IMR-90 (cell line): ENCODE data around the gene PLA2G2D. TPM values are rescaled to one million over a fixed set of nuclear protein-coding genes. Genes with fewer than 3 reads are reported as not detected.

Experiments used
- ATAC-seq: fragments of 200-7000 bp; cut with Tn5 transposase; 2 replicates; pipeline ENCODE4 v1.9.1; 2020; ENCODE audit warnings: low read depth, mild to moderate bottlenecking, moderate library complexity
- BruUV-seq: library from RNA; stranded (reverse); fragments of 400-500 nt; replicated peaks from 2 replicates; lab custom pipeline; 2021; lab: Mats Ljungman, UMichigan
- CTCF ChIA-PET: fragments of 300-600 bp; formaldehyde crosslinking; extraction: SDS; loops from one replicate; lab custom pipeline; 2021; ENCODE audit warnings: antibody characterized with exemption; lab: Yijun Ruan, JAX
- POLR2A ChIA-PET: fragments of 300-600 bp; sonication (Branson Sonifier 250); formaldehyde crosslinking; loops from one replicate; lab custom pipeline; 2022; ENCODE audit warnings: antibody characterized with exemption; ENCODE audit not compliant: unreplicated experiment; lab: Charles Lee
- DNase-seq: peaks from one replicate; pipeline ENCODE4 v3.0.0; 2013
- H2AFZ ChIP-seq: replicated peaks from 2 replicates; pipeline ENCODE3; 2013; ENCODE audit warnings: low read length, mild to moderate bottlenecking; ENCODE audit not compliant: poor library complexity
- H2AK5ac ChIP-seq: 2 replicates; pipeline ENCODE4 v1.6.1; 2013; ENCODE audit warnings: low read depth, low read length, inconsistent platforms
- H2AK9ac ChIP-seq: replicated peaks from 2 replicates; pipeline ENCODE3; 2013; ENCODE audit warnings: mild to moderate bottlenecking, low read depth, low read length, moderate library complexity; ENCODE audit not compliant: poor library complexity
- H2BK120ac ChIP-seq: 2 replicates; pipeline ENCODE4 v1.6.1; 2013; ENCODE audit warnings: low read depth, low read length, inconsistent platforms
- H2BK15ac ChIP-seq: 3 replicates; pipeline ENCODE4 v1.6.1; 2013; ENCODE audit warnings: low read depth, low read length, inconsistent platforms
- H2BK20ac ChIP-seq: 2 replicates; pipeline ENCODE4 v1.6.1; 2013; ENCODE audit warnings: low read depth, mild to moderate bottlenecking, inconsistent platforms, low read length, moderate library complexity
- H2BK5ac ChIP-seq: 2 replicates; pipeline ENCODE4 v1.6.1; 2013; ENCODE audit warnings: mild to moderate bottlenecking, low read depth, low read length, inconsistent platforms; ENCODE audit not compliant: poor library complexity, severe bottlenecking
- H3K14ac ChIP-seq: replicated peaks from 2 replicates; pipeline ENCODE4 v1.6.1; 2013; ENCODE audit warnings: low read depth, low read length, inconsistent platforms
- H3K18ac ChIP-seq: 2 replicates; pipeline ENCODE4 v1.6.1; 2013; ENCODE audit warnings: low read depth, low read length, control low read depth
- H3K23ac ChIP-seq: 2 replicates; pipeline ENCODE4 v1.6.1; 2013; ENCODE audit warnings: low read depth, low read length, inconsistent platforms
- H3K27ac ChIP-seq: 2 replicates; pipeline ENCODE4 v1.5.1; 2013; ENCODE audit warnings: mild to moderate bottlenecking, control low read depth, low read length; ENCODE audit not compliant: insufficient read depth
- H3K27me3 ChIP-seq: 2 replicates; pipeline ENCODE4 v1.6.1; 2013; ENCODE audit warnings: low read length; ENCODE audit not compliant: control insufficient read depth, insufficient read depth
- H3K36me3 ChIP-seq: 2 replicates; pipeline ENCODE4 v1.6.1; 2013; ENCODE audit warnings: low read length, mixed read lengths; ENCODE audit not compliant: control insufficient read depth, insufficient read depth
- H3K4ac ChIP-seq: 2 replicates; pipeline ENCODE4 v1.6.1; 2013; ENCODE audit warnings: low read depth, low read length, inconsistent platforms
- H3K4me1 ChIP-seq: 2 replicates; pipeline ENCODE4 v1.6.1; 2013; ENCODE audit warnings: low read length, mixed read lengths; ENCODE audit not compliant: control insufficient read depth, insufficient read depth
- H3K4me2 ChIP-seq: 2 replicates; pipeline ENCODE4 v1.6.1; 2013; ENCODE audit warnings: low read depth, mild to moderate bottlenecking, control low read depth, low read length, moderate library complexity
- H3K4me3 ChIP-seq: 2 replicates; pipeline ENCODE4 v1.5.1; 2013; ENCODE audit warnings: low read depth, mild to moderate bottlenecking, control low read depth, low read length, moderate library complexity; ENCODE audit not compliant: insufficient read depth
- H3K56ac ChIP-seq: 2 replicates; pipeline ENCODE4 v1.6.1; 2013; ENCODE audit warnings: low read length, inconsistent platforms; ENCODE audit not compliant: insufficient read depth; ENCODE audit errors: extremely low read depth
- H3K79me1 ChIP-seq, 2 experiments: 2 replicates each; pipeline ENCODE4 v1.6.1; 2013; ENCODE audit warnings: low read length in 2 of 2, inconsistent platforms in 1 of 2, low read depth in 1 of 2
- H3K9ac ChIP-seq: 2 replicates; pipeline ENCODE4 v1.6.1; 2013; ENCODE audit warnings: low read depth, low read length, control low read depth
- H3K9me1 ChIP-seq: 2 replicates; pipeline ENCODE4 v1.6.1; 2013; ENCODE audit warnings: low read length, inconsistent platforms; ENCODE audit not compliant: insufficient read depth
- H3K9me3 ChIP-seq: 2 replicates; pipeline ENCODE4 v1.6.1; 2013; ENCODE audit warnings: low read length; ENCODE audit not compliant: control insufficient read depth, insufficient read depth
- H4K20me1 ChIP-seq: 2 replicates; pipeline ENCODE4 v1.6.1; 2013; ENCODE audit warnings: low read length, inconsistent platforms; ENCODE audit not compliant: insufficient read depth
- H4K5ac ChIP-seq: 2 replicates; pipeline ENCODE4 v1.6.1; 2013; ENCODE audit warnings: mild to moderate bottlenecking, low read depth, low read length, control low read depth
- H4K8ac ChIP-seq, 2 experiments: 2 replicates each; pipeline ENCODE4 v1.6.1; 2013; ENCODE audit warnings: low read depth in 2 of 2, low read length in 2 of 2, control low read depth in 1 of 2, inconsistent platforms in 1 of 2
- H4K91ac ChIP-seq: 2 replicates; pipeline ENCODE4 v1.6.1; 2013; ENCODE audit warnings: low read depth, low read length, inconsistent platforms; ENCODE audit not compliant: insufficient read depth
- CEBPB ChIP-seq: IDR thresholded peaks from 2 replicates; pipeline ENCODE4 v1.6.1; 2012; ENCODE audit warnings: low read depth, low read length, improper control_type of control experiment
- CHD1 ChIP-seq: IDR thresholded peaks from 2 replicates; pipeline ENCODE4 v1.6.1; 2012; ENCODE audit warnings: low read depth, low read length, improper control_type of control experiment
- FOS ChIP-seq: fragments of 150-350 bp; IDR thresholded peaks from 2 replicates; pipeline ENCODE4 v1.6.1; 2016; ENCODE audit warnings: low read depth, low read length
- MAFK ChIP-seq: IDR thresholded peaks from 2 replicates; pipeline ENCODE4 v1.6.1; 2012; ENCODE audit warnings: low read depth, low read length, improper control_type of control experiment
- MAZ ChIP-seq: IDR thresholded peaks from 2 replicates; pipeline ENCODE4 v1.6.1; 2012; ENCODE audit warnings: low read depth, mild to moderate bottlenecking, low read length, improper control_type of control experiment, moderate library complexity, borderline replicate concordance
- NFE2L2 ChIP-seq: fragments of 150-350 bp; IDR thresholded peaks from 2 replicates; pipeline ENCODE4 v1.6.1; 2016; ENCODE audit warnings: low read depth, mild to moderate bottlenecking, low read length
- POLR2A ChIP-seq: IDR thresholded peaks from 2 replicates; pipeline ENCODE4 v1.6.1; 2012; ENCODE audit warnings: mild to moderate bottlenecking, low read depth, low read length
- RAD21 ChIP-seq: IDR thresholded peaks from 2 replicates; pipeline ENCODE4 v1.6.1; 2012; ENCODE audit warnings: low read length, improper control_type of control experiment
- RCOR1 ChIP-seq: IDR thresholded peaks from 2 replicates; pipeline ENCODE4 v1.6.1; 2012; ENCODE audit warnings: mild to moderate bottlenecking, low read length, improper control_type of control experiment; ENCODE audit not compliant: insufficient replicate concordance
- SMC3 ChIP-seq: fragments of 150-350 bp; IDR thresholded peaks from 2 replicates; pipeline ENCODE4 v1.6.1; 2016; ENCODE audit warnings: low read depth, mild to moderate bottlenecking, antibody characterized with exemption, low read length, moderate library complexity
- WGBS, 2 experiments: methylation state at CpG; one replicate each; pipeline versions ENCODE4 v1.1.5 to v1.1.7; 2013; ENCODE audit warnings: missing lambda C conversion rate in 2 of 2; ENCODE audit not compliant: insufficient read length in 1 of 2; ENCODE audit errors: extremely low coverage in 2 of 2; 5-methylcytosine and 5-hydroxymethylcytosine counted together
- dilution Hi-C: fragments of 300-500 bp; cut with HindIII; formaldehyde crosslinking; loops from one replicate; pipeline ENCODE4 v1.14.3; 2018; ENCODE audit warnings: low sequenced_read_pairs; ENCODE audit not compliant: unreplicated experiment
- in situ Hi-C: fragments of 300-500 bp; cut with MboI; formaldehyde crosslinking; loops from 3 replicates; pipeline ENCODE4 v1.14.3; 2019; ENCODE audit warnings: low sequenced_read_pairs, inconsistent platforms, mixed read lengths
- intact Hi-C: fragments of 100-400 bp; cut with micrococcal nuclease; formaldehyde crosslinking; loops from 2 replicates; pipeline ENCODE4 v1.10.0; 2022
- polyA plus RNA-seq, 3 experiments: library from polyadenylated mRNA; depleted of rRNA; stranded (reverse); fragments of >200 nt; gene quantifications; 2 replicates each; pipeline ENCODE4 v1.2.3, GENCODE V29; 2012; ENCODE audit warnings: low replicate concordance in 1 of 3
- total RNA-seq: library from RNA; depleted of rRNA; stranded (reverse); fragments of >200 nt; gene quantifications from 2 replicates; pipeline ENCODE4 v1.2.3, GENCODE V29; 2012
- TF ChIP-seq, protein P1 (sequence below): conservative IDR thresholded peaks from 2 replicates; pipeline ENCODE4 v1.5.1; 2012; ENCODE audit warnings: mild to moderate bottlenecking, low read depth, low read length, improper control_type of control experiment
- TF ChIP-seq, protein P2 (sequence below): fragments of 150-350 bp; IDR thresholded peaks from 2 replicates; pipeline ENCODE4 v1.6.1; 2016; ENCODE audit warnings: low read depth, mild to moderate bottlenecking, low read length, moderate library complexity, borderline replicate concordance
- TF ChIP-seq, protein P3 (sequence below): fragments of 150-350 bp; IDR thresholded peaks from 2 replicates; pipeline ENCODE4 v1.6.1; 2017; ENCODE audit warnings: mild to moderate bottlenecking, antibody characterized with exemption, low read length, low read depth

The PLA2G2D gene
- total and polyA plus RNA-seq, 2 of the 4 experiments (the other 2 are of a cell fraction): not detected

DNA sequence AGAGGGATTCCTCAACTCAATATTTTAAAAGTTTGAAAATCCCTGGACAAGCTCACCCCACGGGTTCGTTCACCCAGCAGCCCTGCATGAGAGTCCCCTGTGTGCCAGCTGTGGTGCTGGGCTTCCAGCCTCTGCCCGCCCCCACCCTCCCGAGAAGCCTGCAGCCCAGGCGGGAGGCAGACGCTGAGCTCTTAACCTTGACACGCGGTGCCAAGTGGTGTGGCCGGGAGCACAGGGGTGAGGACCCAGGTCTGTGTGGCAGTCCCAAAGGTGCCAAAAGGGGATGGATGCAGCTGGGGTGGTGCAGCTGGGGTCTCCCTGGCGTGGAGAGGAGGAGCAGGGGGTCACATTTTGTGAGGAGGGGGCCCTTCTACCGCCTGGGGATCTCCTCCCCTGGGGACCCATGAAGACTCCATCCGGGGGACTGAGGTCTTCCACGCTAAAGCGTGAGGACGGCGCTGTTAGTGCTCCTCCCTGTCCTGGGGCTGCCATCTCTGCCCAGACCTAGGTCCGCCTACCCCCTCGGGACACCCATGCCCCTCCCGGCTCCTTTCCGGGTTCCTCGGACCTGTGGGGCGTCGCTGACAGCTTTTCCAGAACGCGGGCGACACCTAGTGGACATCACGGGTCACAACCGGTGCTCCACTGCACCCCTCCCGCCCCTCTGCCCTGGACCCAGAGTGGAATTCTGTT, 32.7 kb upstream of the PLA2G2D start (continued):
- TF ChIP-seq POLR2A: no peak; the same call in 1 of the 2 replicates
- peak; percentile 85 for TF ChIP-seq SMC3

DNA sequence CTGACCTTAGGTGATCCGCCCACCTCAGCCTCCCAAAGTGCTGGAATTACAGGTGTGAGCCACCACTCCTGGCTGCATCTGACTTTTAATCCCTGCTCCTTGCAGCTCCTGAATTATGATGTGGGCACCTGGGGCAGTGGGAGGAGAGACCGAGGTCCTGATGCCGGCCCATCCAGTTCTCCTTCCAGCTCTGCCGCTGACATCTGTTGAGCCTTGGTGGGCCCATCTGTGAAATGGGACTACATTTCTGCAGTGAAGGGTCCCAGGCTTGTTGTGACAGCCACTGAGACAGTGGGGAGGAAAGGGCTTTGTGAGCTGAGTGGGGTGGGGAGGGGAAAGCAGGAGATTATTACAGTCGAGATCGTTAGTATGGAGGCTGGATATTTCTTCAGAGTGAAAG, 31.6 kb upstream of the PLA2G2D start:
- Histone ChIP-seq H3K18ac (no peak overlapping the region), H4K91ac (no peak overlapping the region), H3K56ac (no peak overlapping the region), H2AK5ac (no peak overlapping the region), H4K5ac (no peak overlapping the region), H3K27ac (no peak overlapping the region), H2BK5ac (no peak overlapping the region), H2BK120ac (no peak overlapping the region), H2AK9ac (no peak overlapping the region), H3K4ac (no peak overlapping the region), H2AFZ (no peak overlapping the region), H4K8ac (no peak overlapping the region), H3K27me3 (peaks cover 12% of the 10 kb centered on the region), H3K4me3 (no peak overlapping the region), H3K4me2 (no peak overlapping the region), H3K9me3 (no peaks in the 10 kb centered on the region), H3K4me1 (peaks cover 3% of the 10 kb centered on the region; the same call in 1 of the 2 replicates), H3K14ac (no peak overlapping the region), H3K9ac (no peak overlapping the region), H3K23ac (no peak overlapping the region), H3K36me3 (no peaks in the 10 kb centered on the region), H3K9me1 (no peaks in the 10 kb centered on the region), H2BK15ac (no peak overlapping the region), H2BK20ac (no peak overlapping the region), H4K20me1 (no peaks in the 10 kb centered on the region; the same call in 1 of the 2 replicates), H3K79me1 (no peaks in the 10 kb centered on the region)
- intact Hi-C loops (loop anchor here (5.0 kb wide), 2 partner anchors 434 to 489 kb away; partner anchors contain the start of gene HTR6), in situ Hi-C loops (loop anchor here (5.0 kb wide), 1 partner anchor 234 kb away; no protein-coding TSS in a partner anchor), dilution Hi-C loops (no loop called here)
- CTCF ChIA-PET: interaction anchor here (0.9 kb wide), 1 partner anchor 344 kb away, joined by 4 read pairs; no protein-coding TSS in a partner anchor
- WGBS, 2 experiments: 95% methylated on average over 5 of the region's 6 CpGs; no CpG with 5 or more reads in 1 of the 2 experiments
- POLR2A ChIA-PET: no interaction called here
- BruUV-seq: no TSS peak
- DNase-seq (no peak), ATAC-seq (no peak)
- TF ChIP-seq, protein P1, sequence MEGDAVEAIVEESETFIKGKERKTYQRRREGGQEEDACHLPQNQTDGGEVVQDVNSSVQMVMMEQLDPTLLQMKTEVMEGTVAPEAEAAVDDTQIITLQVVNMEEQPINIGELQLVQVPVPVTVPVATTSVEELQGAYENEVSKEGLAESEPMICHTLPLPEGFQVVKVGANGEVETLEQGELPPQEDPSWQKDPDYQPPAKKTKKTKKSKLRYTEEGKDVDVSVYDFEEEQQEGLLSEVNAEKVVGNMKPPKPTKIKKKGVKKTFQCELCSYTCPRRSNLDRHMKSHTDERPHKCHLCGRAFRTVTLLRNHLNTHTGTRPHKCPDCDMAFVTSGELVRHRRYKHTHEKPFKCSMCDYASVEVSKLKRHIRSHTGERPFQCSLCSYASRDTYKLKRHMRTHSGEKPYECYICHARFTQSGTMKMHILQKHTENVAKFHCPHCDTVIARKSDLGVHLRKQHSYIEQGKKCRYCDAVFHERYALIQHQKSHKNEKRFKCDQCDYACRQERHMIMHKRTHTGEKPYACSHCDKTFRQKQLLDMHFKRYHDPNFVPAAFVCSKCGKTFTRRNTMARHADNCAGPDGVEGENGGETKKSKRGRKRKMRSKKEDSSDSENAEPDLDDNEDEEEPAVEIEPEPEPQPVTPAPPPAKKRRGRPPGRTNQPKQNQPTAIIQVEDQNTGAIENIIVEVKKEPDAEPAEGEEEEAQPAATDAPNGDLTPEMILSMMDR: no peak
- TF ChIP-seq RCOR1 (no peak), CEBPB (no peak), NFE2L2 (no peak), MAFK (no peak), CHD1 (no peak), RAD21 (no peak), MAZ (no peak), FOS (no peak)
- TF ChIP-seq, protein P2, sequence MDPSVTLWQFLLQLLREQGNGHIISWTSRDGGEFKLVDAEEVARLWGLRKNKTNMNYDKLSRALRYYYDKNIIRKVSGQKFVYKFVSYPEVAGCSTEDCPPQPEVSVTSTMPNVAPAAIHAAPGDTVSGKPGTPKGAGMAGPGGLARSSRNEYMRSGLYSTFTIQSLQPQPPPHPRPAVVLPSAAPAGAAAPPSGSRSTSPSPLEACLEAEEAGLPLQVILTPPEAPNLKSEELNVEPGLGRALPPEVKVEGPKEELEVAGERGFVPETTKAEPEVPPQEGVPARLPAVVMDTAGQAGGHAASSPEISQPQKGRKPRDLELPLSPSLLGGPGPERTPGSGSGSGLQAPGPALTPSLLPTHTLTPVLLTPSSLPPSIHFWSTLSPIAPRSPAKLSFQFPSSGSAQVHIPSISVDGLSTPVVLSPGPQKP: no peak
- TF ChIP-seq, protein P3, sequence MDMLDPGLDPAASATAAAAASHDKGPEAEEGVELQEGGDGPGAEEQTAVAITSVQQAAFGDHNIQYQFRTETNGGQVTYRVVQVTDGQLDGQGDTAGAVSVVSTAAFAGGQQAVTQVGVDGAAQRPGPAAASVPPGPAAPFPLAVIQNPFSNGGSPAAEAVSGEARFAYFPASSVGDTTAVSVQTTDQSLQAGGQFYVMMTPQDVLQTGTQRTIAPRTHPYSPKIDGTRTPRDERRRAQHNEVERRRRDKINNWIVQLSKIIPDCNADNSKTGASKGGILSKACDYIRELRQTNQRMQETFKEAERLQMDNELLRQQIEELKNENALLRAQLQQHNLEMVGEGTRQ: no peak
